T47D (cell line): ENCODE results near the gene SLFNL1.

ENCODE experiments used
- DNase-seq, 2 experiments: peaks; one replicate each; pipeline versions ENCODE4 v3.0.0 to v3.0.0-alpha.2; 2011 to 2012; ENCODE audit warnings: low read depth in 1 of 2, low spot score in 1 of 2
- JUND ChIP-seq: IDR thresholded peaks from 2 replicates; pipeline ENCODE4 v1.6.1; 2012; ENCODE audit warnings: low read depth
- in situ Hi-C: cut with HindIII; loops from 2 replicates; pipeline ENCODE4 v1.10.0; 2016; ENCODE audit warnings: low sequenced_read_pairs, low pct_unique_long_range_greater_than_20kb

The SLFNL1 gene

DNA sequence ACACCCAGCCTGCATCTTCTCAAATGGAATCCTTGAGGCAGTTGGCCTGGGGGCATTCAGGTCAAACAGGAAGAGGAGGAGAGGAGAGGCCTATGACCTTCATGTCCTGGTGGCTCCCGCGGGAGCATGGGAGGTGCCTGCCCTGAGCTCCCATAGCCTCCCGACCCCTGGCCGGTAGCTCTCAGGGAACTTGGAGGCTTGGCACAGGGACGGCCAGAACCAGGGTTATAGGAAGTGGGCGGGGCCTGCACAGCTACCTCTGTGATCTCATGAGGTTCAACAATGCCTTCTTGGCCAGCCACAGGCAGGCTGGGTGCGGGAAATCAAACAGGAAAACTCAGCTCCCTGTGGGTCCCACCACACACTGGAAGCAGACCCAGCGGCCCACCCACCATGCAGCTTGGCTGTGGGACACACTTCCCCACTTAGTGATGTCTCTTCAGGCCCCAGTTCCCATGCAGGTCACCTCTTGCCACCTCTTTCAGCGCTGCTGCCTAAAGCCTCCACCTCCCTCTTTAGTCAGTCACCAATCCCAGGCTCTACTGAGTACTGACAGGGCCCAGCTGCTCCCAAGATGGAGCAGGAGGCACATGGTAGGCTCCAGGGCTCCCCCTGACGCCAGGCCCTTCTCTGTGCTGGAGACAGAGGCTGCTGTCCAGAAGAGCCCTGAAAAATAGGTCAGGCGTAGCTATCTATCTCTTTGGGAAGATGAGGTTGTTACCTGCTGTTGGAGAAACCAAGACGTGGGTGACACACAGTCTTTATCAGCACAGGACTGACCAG lies at the start of gene SLFNL1:
Gene SLFNL1 (minus strand): TSS at position 200 of the 783 bp plus-strand sequence. CDS start 1,065 bp downstream, outside the sequence.
- no peak for TF ChIP-seq JUND
- DNase-seq: peak in 1 of 2 experiments; percentile 23
- in situ Hi-C loops: no loop called here

- no peak for DNase-seq
- in situ Hi-C loops: no loop called here
- no peak for TF ChIP-seq JUND
These were observed 35.4 kb upstream of the SLFNL1 start for GRCh38 chr1:41056907-41057306.

- in situ Hi-C loops: no loop called here
- TF ChIP-seq JUND: no peak
- no peak for DNase-seq
These were observed 31.8 kb upstream of the SLFNL1 start for GRCh38 chr1:41053316-41053715.

DNA sequence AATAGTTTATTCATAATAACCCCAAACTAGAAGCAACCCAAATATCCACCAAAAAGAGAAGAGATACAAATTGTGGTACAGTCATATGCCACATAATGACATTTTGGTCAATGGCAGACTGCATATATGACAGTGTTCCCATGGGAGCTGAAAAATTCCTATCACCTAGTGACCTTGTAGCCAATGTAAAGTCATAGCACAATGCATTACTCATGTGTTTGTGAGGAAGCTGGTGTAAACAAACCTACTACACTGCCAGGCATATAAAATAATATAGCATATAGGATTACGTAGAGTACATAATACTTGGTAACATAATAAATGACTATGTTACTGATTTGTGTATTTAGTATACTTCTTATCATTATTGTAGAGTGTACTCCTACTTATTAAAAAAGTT lies 29.5 kb upstream of the SLFNL1 start:
- TF ChIP-seq JUND: no peak
- in situ Hi-C loops: no loop called here
- no peak for DNase-seq

- in situ Hi-C loops: no loop called here
These were observed 27.0 kb upstream of the SLFNL1 start for GRCh38 chr1:41048540-41048939.

DNA sequence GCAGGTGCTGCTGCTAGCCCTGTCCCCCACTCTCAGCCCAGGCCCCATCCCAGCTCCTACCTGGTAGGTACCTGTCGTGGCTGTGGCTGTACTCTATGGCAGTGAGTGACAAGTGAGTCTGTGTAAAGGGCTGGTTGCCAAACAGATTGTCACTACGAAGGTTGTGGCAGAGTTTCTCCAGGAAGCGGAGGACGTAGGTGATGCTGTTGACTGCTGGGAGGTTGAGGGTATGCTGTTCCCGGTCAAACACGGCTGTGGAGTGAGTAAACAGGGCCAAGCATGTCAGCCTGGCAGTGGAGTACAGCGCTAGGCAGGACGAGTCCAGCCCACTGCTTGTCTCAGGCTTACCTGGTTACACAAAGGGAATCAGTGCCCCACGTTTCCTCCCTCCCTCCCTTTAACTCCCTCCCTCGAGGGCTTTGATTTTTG lies 24.8 kb upstream of the SLFNL1 start:
- peak; percentile 16 to 91 for DNase-seq
- in situ Hi-C loops: no loop called here
- no peak for TF ChIP-seq JUND

More at GRCh38 chr1:41048540-41048939, 27.0 kb upstream of the SLFNL1 start:
- no peak for DNase-seq
- TF ChIP-seq JUND: no peak

- peak; percentile 33 to 95 for DNase-seq
These were observed 24.2 kb upstream of the SLFNL1 start for GRCh38 chr1:41045740-41046139.

DNA sequence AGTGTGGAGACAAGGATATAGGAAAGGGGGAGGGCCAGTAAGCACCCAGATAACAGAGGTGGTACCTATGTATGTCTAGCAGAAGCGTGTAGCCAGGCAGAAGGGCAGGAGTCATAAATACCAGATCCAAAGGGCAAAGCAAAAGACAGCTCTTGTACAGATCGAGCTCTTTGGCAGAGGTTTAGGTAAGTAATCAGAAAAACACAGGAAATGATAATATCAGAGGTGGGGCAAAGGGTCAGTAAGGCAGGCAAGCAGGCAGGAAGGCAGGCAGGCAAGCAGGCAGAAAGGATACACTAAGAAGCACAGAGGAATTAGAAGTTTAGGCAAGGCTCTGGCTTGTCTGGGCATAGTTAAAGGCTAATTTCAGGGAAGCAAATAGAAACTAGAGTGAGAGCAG lies 22.7 kb upstream of the SLFNL1 start:
- in situ Hi-C loops: no loop called here
- TF ChIP-seq JUND: no peak
- no peak for DNase-seq

More at GRCh38 chr1:41045740-41046139, 24.2 kb upstream of the SLFNL1 start:
- 0 out of 2 replicates have a peak, but pooled peaks have one; percentile 27 for TF ChIP-seq JUND
- in situ Hi-C loops: no loop called here

- no peak for DNase-seq
- in situ Hi-C loops: no loop called here
- TF ChIP-seq JUND: no peak
These were observed 20.2 kb upstream of the SLFNL1 start for GRCh38 chr1:41041614-41042270.

GRCh38 chr1:41038110-41038509 lies 16.6 kb upstream of the SLFNL1 start:
- peak in 1 of 2 experiments; percentile 32 for DNase-seq
- in situ Hi-C loops: no loop called here
- TF ChIP-seq JUND: no peak

- in situ Hi-C loops: no loop called here
- no peak for DNase-seq
- no peak for TF ChIP-seq JUND
These were observed 15.8 kb upstream of the SLFNL1 start for GRCh38 chr1:41037116-41037903.

GRCh38 chr1:41033272-41033671 lies 11.7 kb upstream of the SLFNL1 start:
- DNase-seq: no peak
- in situ Hi-C loops: no loop called here
- TF ChIP-seq JUND: no peak
